Left ventricle myocardium inferior (tissue), 1 donor: ENCODE measurements around the gene MYO16. TPM values are rescaled to one million over a fixed set of nuclear protein-coding genes. Genes with fewer than 3 reads are reported as not detected.

Source experiments
- DNase-seq: peaks from one replicate; pipeline ENCODE4 v3.0.0-alpha.2; 2020
- H3K27ac ChIP-seq: fragments of 200-600 bp; replicated peaks from 2 replicates; pipeline ENCODE4 v1.8.0; 2021
- H3K27me3 ChIP-seq: fragments of 200-600 bp; 2 replicates; pipeline ENCODE4 v1.8.0; 2021; ENCODE audit warnings: low read depth
- H3K36me3 ChIP-seq: fragments of 200-600 bp; 2 replicates; pipeline ENCODE4 v1.8.0; 2021
- H3K4me1 ChIP-seq: fragments of 200-600 bp; 2 replicates; pipeline ENCODE4 v1.8.0; 2021
- H3K4me3 ChIP-seq: fragments of 200-600 bp; 2 replicates; pipeline ENCODE4 v1.8.0; 2021; ENCODE audit warnings: mild to moderate bottlenecking, moderate library complexity
- H3K9me3 ChIP-seq: fragments of 200-600 bp; replicated peaks from 2 replicates; pipeline ENCODE4 v1.8.0; 2021
- CTCF ChIP-seq: fragments of 200-600 bp; IDR thresholded peaks from 2 replicates; pipeline ENCODE4 v1.8.0; 2021; ENCODE audit warnings: antibody characterized with exemption, mild to moderate bottlenecking, borderline replicate concordance
- intact Hi-C: fragments of 100-400 bp; cut with micrococcal nuclease; formaldehyde crosslinking; loops from one replicate; pipeline ENCODE4 v1.11.0; 2022
- total RNA-seq: library from RNA; stranded (reverse); fragmentation: NEBNext Ultra II Directional; extraction: Animal tissue kit (Norgen Biotek cat#: 25700); gene quantifications from one replicate; pipeline ENCODE4 v1.2.1, GENCODE V29; 2021
- donor health status: DM: no; HTN: yes; CAD: no; lungs with severe emphysema.

Gene MYO16
- total RNA-seq, 1 donor from 2014 or later: 1.7 TPM

GRCh38 chr13:108960006-108960405 is 330.6 kb downstream of the MYO16 start:
- H3K27me3 ChIP-seq: peaks cover 8% of the 10 kb centered on the region
- no peaks in the 10 kb centered on the region for H3K9me3 ChIP-seq
- no peak for TF ChIP-seq CTCF
- no peaks in the 10 kb centered on the region for H3K4me1 ChIP-seq
- no peak for DNase-seq
- intact Hi-C loops: no loop called here
- no peak overlapping the region for H3K27ac ChIP-seq
- H3K36me3 ChIP-seq: no peaks in the 10 kb centered on the region
- H3K4me3 ChIP-seq: no peak overlapping the region

- intact Hi-C loops: no loop called here
- TF ChIP-seq CTCF: peak; percentile 90
- H3K27ac ChIP-seq: no peak overlapping the region
Measured at GRCh38 chr13:108961542-108962125, 332.2 kb downstream of the MYO16 start.

GRCh38 chr13:108962654-108963053 is 333.2 kb downstream of the MYO16 start:
- no peaks in the 10 kb centered on the region for H3K36me3 ChIP-seq
- H3K4me1 ChIP-seq: no peaks in the 10 kb centered on the region
- TF ChIP-seq CTCF: no peak
- H3K27ac ChIP-seq: no peak overlapping the region
- no peak overlapping the region for H3K4me3 ChIP-seq
- intact Hi-C loops: no loop called here
- H3K9me3 ChIP-seq: no peaks in the 10 kb centered on the region
- no peaks in the 10 kb centered on the region for H3K27me3 ChIP-seq
- DNase-seq: no peak

More at GRCh38 chr13:108961542-108962125, 332.2 kb downstream of the MYO16 start:
- Histone ChIP-seq H3K4me1 (no peaks in the 10 kb centered on the region), H3K4me3 (no peak overlapping the region), H3K9me3 (no peaks in the 10 kb centered on the region), H3K36me3 (no peaks in the 10 kb centered on the region), H3K27me3 (peaks cover 3% of the 10 kb centered on the region)
- no peak for DNase-seq

- Histone ChIP-seq H3K27ac (no peak overlapping the region), H3K4me3 (no peak overlapping the region), H3K27me3 (no peaks in the 10 kb centered on the region), H3K4me1 (no peaks in the 10 kb centered on the region), H3K9me3 (no peaks in the 10 kb centered on the region), H3K36me3 (no peaks in the 10 kb centered on the region)
- no peak for DNase-seq
- intact Hi-C loops: no loop called here
- TF ChIP-seq CTCF: no peak
Measured at GRCh38 chr13:108963276-108963810, 333.9 kb downstream of the MYO16 start.

- DNase-seq: no peak
- H3K4me3 ChIP-seq: no peak overlapping the region
- H3K36me3 ChIP-seq: no peaks in the 10 kb centered on the region
- H3K4me1 ChIP-seq: no peaks in the 10 kb centered on the region
- TF ChIP-seq CTCF: no peak
- no peak overlapping the region for H3K27ac ChIP-seq
- no peaks in the 10 kb centered on the region for H3K9me3 ChIP-seq
- intact Hi-C loops: no loop called here
- no peaks in the 10 kb centered on the region for H3K27me3 ChIP-seq
Measured at GRCh38 chr13:108963846-108964600, 334.6 kb downstream of the MYO16 start.
